GM19099 (cell line): Measurements from ENCODE around the gene AFG3L2.

Experiments used
- POLR2A ChIP-seq: IDR thresholded peaks from 3 replicates; pipeline ENCODE4 v1.6.1; 2011; ENCODE audit warnings: low read depth; ENCODE audit not compliant: insufficient read length; ENCODE audit errors: extremely low read depth

AFG3L2 gene

GRCh38 chr18:12373116-12373770 is 3.8 kb downstream of the AFG3L2 start:
- TF ChIP-seq POLR2A: no peak

- TF ChIP-seq POLR2A: no peak
Measured at GRCh38 chr18:12372406-12372805, 4.6 kb downstream of the AFG3L2 start.

- no peak for TF ChIP-seq POLR2A
Measured at GRCh38 chr18:12371590-12371989, 5.4 kb downstream of the AFG3L2 start.

GRCh38 chr18:12369211-12369610 is 7.8 kb downstream of the AFG3L2 start:
- TF ChIP-seq POLR2A: no peak

GRCh38 chr18:12366784-12367183 is 10.2 kb downstream of the AFG3L2 start:
- no peak for TF ChIP-seq POLR2A

GRCh38 chr18:12366379-12366778 is 10.6 kb downstream of the AFG3L2 start:
- no peak for TF ChIP-seq POLR2A

GRCh38 chr18:12362473-12363174 is 14.4 kb downstream of the AFG3L2 start:
- no peak for TF ChIP-seq POLR2A

GRCh38 chr18:12361770-12362378 is 15.2 kb downstream of the AFG3L2 start:
- no peak for TF ChIP-seq POLR2A

- TF ChIP-seq POLR2A: no peak
Measured at GRCh38 chr18:12359515-12359927, 17.5 kb downstream of the AFG3L2 start.

- no peak for TF ChIP-seq POLR2A
Measured at GRCh38 chr18:12352188-12352587, 24.8 kb downstream of the AFG3L2 start.

- no peak for TF ChIP-seq POLR2A
Measured at GRCh38 chr18:12347895-12348294, 29.1 kb downstream of the AFG3L2 start.

GRCh38 chr18:12346240-12346565 is 30.8 kb downstream of the AFG3L2 start:
- TF ChIP-seq POLR2A: no peak

- no peak for TF ChIP-seq POLR2A
Measured at GRCh38 chr18:12345491-12346239, 31.4 kb downstream of the AFG3L2 start.

GRCh38 chr18:12342661-12343060 is 34.4 kb downstream of the AFG3L2 start:
- TF ChIP-seq POLR2A: no peak

- TF ChIP-seq POLR2A: no peak
Measured at GRCh38 chr18:12340945-12341660, 35.9 kb downstream of the AFG3L2 start.
